ENCODE data around the gene MBOAT7. TPM values are rescaled to one million over a fixed set of nuclear protein-coding genes. Genes with fewer than 3 reads are reported as not detected.
A peak's percentile ranks its signal among the peaks of the same experiment; 100 is the strongest.

MBOAT7 gene
- total RNA-seq, 1 donor from 2014 or later: 65.5 TPM

- Histone ChIP-seq H3K4me1 (peaks cover 54% of the 10 kb centered on the region), H3K27me3 (ENCODE audit: low read depth) (no peaks in the 10 kb centered on the region), H3K4me3 (peak overlapping the region; percentile 29), H3K27ac (peak overlapping the region; percentile 95), H3K9me3 (no peaks in the 10 kb centered on the region), H3K36me3 (peaks cover 20% of the 10 kb centered on the region)
- intact Hi-C loops (cut with DNase I): no loop called here
- no peak for TF ChIP-seq CTCF (IDR thresholded peaks at IDR 0.05)
- ATAC-seq: no peak
- DNase-seq: no peak
Measured at GRCh38 chr19:54211235-54211634, 21.9 kb upstream of the MBOAT7 start.

GRCh38 chr19:54209811-54210494, 20.6 kb upstream of the MBOAT7 start:
- peak overlapping the region; percentile 29 for H3K4me3 ChIP-seq
- H3K4me1 ChIP-seq: peaks cover 66% of the 10 kb centered on the region
- DNase-seq: peak; percentile 92
- ATAC-seq: peak; percentile 74 to 81
- H3K9me3 ChIP-seq: no peaks in the 10 kb centered on the region
- intact Hi-C loops (cut with DNase I): no loop called here
- peak overlapping the region; percentile 95 for H3K27ac ChIP-seq
- no peaks in the 10 kb centered on the region for H3K27me3 ChIP-seq (ENCODE audit: low read depth)
- H3K36me3 ChIP-seq: peaks cover 33% of the 10 kb centered on the region
- no peak for TF ChIP-seq CTCF (IDR thresholded peaks at IDR 0.05)

- Histone ChIP-seq H3K4me1 (peaks cover 74% of the 10 kb centered on the region), H3K4me3 (no peak overlapping the region)
- no peak for DNase-seq
Measured at GRCh38 chr19:54209058-54209810, 19.9 kb upstream of the MBOAT7 start.

DNA sequence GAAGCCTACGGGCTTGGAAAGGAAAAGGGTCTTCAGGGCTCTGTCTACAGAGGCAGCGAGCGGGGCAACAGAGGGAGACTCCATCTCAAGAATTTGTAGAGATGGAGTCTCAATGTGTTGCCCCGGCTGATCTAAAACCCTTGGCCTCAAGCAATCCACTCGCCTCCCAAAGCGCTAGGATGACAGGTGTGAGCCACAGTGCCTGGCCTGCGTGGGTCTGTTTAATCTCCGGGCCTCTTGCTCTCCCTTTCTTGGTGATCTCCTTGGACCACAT, 19.3 kb upstream of the MBOAT7 start:
- no peaks in the 10 kb centered on the region for H3K27me3 ChIP-seq (ENCODE audit: low read depth)
- H3K4me3 ChIP-seq: no peak overlapping the region
- H3K27ac ChIP-seq: peak overlapping the region; percentile 95
- no peaks in the 10 kb centered on the region for H3K9me3 ChIP-seq
- H3K4me1 ChIP-seq: peaks cover 79% of the 10 kb centered on the region
- peaks cover 46% of the 10 kb centered on the region for H3K36me3 ChIP-seq
- intact Hi-C loops (cut with DNase I): no loop called here
- DNase-seq: no peak
- TF ChIP-seq CTCF (IDR thresholded peaks at IDR 0.05): no peak
- no peak for ATAC-seq

More at GRCh38 chr19:54209058-54209810, 19.9 kb upstream of the MBOAT7 start:
- H3K36me3 ChIP-seq: peaks cover 40% of the 10 kb centered on the region
- intact Hi-C loops (cut with DNase I): no loop called here
- H3K27ac ChIP-seq: peak overlapping the region; percentile 95
- TF ChIP-seq CTCF (IDR thresholded peaks at IDR 0.05): no peak
- no peaks in the 10 kb centered on the region for H3K27me3 ChIP-seq (ENCODE audit: low read depth)
- no peaks in the 10 kb centered on the region for H3K9me3 ChIP-seq
- peak; percentile 1 to 3 for ATAC-seq

DNA sequence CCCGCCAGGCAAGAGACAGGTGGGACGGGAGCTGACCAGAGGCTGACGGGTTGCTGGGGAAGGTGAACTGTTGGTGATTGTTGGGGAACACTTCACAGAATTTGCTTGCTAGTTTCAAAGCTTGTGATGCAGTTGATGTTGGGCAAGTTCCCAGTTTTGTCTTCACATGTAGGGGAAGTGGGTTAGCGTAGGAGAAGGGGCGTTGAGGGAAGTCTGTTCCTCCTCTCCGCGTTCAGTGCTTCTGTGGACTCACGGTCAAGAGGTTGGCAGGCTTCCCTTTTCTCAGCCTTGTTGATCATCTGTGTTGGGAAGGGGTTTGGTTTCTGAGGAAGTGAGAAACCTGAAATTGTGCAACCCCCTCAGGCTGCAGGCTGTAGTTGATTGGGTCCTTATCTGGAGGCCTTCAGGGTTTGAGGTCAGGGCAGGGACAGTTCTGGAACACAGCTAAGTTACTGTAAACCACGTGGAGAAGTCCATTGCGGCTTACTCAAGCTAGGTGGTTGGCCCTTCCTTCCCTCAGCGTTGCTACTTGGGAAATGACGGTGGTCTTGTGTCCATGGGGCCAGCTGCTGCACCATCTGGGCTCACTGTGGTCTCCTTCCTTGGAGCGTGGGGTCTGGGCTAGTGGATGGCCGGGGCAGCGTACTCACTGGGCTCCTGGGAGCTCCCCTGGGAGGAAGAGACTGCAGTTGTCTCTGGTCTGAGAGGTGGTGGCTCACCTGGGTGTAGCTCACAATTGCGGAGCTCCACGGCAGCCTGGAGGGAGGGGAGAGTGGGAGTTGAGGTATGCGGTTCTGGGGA, 18.8 kb upstream of the MBOAT7 start:
- no peak for TF ChIP-seq CTCF (IDR thresholded peaks at IDR 0.05)
- DNase-seq (peak; percentile 88), ATAC-seq (peak; percentile 75 to 84)
- Histone ChIP-seq H3K27ac (peak overlapping the region; percentile 95), H3K4me1 (peaks cover 84% of the 10 kb centered on the region), H3K36me3 (peaks cover 51% of the 10 kb centered on the region), H3K9me3 (no peaks in the 10 kb centered on the region), H3K27me3 (ENCODE audit: low read depth) (no peaks in the 10 kb centered on the region), H3K4me3 (peak overlapping the region; percentile 37)
- intact Hi-C loops (cut with DNase I): no loop called here

All from lower lobe of right lung (tissue), 2 donors.